HG02642 (cell line): ENCODE results near the gene LRRK1.

ENCODE experiments used
- ATAC-seq: cut with Tn5 transposase; IDR thresholded peaks from one replicate; pipeline ENCODE4 v1.9.1; 2021; ENCODE audit warnings: mild to moderate bottlenecking; ENCODE audit not compliant: unreplicated experiment, poor library complexity

Gene LRRK1

DNA sequence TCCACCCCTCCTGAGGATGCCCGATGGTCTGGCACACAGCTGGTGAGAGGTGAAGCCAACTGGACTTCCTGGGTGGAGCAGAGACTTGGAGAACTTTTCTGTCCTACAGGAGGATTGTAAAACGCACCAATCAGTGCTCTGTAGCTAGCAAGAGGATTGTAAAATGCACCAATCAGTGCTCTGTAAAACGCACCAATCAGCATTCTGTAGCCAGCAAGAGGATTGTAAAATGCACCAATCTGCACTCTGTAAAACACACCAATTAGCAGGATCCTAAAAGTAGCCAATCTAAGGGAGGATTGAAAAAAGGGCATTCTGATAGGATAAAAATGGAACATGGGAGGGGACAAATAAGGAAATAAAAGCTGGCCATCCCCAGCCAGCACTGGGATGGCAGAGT, 182.5 kb downstream of the LRRK1 start:
- no peak for ATAC-seq

GRCh38 chr15:101102746-101103145, 183.6 kb downstream of the LRRK1 start:
- no peak for ATAC-seq

- no peak for ATAC-seq
Measured at GRCh38 chr15:101103598-101103997, 184.4 kb downstream of the LRRK1 start.

DNA sequence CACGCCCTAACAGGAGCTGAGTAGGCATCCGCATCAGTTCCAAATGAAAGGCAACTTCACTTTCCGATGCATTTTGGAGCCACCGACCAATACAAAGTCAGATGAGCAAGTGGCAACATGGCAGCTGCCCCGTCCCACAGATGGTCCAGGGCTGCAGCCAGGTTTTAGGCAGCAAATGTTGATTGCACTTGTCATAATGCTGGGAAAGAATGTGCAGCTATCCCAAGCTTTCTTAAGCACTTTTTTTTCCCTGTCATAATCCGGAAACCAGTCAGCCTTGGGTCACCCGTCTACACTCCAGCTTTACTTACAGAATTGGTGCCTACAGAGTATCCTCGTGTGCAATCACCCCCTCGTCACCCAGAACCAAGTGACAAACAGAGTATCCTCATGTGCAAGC, 185.0 kb downstream of the LRRK1 start:
- no peak for ATAC-seq

- no peak for ATAC-seq
Measured at GRCh38 chr15:101105059-101105891, 186.1 kb downstream of the LRRK1 start.

DNA sequence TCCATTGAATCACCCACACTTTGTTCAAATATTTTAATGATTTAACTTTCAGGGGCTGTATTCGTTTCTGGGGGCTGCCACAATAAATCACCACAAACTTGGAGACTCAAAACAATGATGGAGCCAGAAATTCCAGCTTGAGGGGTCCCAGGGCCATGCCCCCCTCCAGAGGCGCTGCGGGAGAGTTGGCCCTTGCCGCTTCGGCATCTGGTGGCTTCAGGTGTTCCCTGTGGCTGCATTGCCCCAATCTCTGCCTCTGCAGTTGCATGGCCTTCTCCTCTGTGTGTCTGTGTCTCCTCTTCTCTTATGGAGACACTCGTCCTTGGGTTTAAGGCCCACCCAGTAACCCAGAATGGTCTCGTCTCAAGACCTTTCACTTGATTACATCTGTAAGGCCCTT, 187.9 kb downstream of the LRRK1 start:
- no peak for ATAC-seq

GRCh38 chr15:101107625-101108460, 188.7 kb downstream of the LRRK1 start:
- no peak for ATAC-seq

DNA sequence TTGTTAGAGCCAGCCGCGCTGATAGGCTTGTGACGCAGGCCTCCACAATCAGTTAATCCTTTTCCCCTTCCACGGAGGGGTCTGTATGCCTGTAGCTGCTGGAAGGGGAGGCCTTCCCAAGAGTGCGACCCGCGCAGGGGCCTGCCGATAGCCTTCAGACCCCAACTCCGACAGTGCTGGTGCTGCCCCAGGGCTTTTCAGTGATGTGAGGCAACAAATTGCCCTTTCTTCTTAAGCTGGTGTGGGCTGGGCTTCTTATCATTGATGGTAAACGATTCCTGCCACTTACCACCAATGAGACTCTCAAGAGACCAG, 189.3 kb downstream of the LRRK1 start:
- ATAC-seq: no peak

GRCh38 chr15:101108791-101109190, 189.6 kb downstream of the LRRK1 start:
- no peak for ATAC-seq

DNA sequence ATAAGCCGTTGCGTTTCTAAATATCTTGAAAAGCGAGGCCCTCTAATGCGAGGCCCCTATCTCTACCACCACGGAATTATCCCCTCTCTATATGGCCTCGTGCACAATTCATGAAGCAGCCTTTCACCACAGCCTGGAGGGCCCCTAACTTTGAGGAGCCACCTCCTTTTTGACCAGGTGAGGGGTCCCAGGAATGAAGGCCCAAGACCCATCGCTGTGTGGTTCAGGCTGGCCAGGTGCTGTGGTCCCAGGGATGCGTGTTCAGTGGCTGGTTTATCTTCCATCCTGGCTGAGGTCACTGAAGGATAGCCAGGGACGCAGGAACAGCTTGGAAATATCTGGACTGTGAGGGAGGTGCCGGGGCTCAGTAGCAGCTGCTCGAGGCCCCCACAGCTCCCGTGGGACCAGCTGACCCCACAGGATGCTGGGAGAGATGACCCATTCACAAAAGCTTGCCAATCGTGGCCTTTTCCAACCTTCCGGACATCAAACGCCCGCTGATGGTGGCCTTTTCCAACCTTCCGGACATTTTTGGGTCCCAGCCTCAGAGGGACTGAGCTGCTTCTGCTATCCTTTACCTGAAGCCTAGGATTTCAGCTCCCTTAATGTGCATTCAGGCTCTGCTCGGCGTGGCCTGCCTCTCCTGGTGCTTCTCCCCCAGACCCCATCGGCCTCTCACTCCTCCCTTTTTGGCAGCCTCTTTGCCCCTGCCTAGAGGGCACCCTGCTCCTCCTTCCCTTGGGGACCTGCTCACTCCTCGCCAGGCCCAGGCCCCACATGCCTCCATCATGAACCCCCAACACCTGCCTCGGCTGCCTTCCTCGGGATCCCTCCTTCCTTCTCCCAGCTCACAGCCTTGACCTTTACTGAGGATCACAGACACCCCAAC, 191.8 kb downstream of the LRRK1 start:
- no peak for ATAC-seq

- no peak for ATAC-seq
Measured at GRCh38 chr15:101111570-101112262, 192.6 kb downstream of the LRRK1 start.

DNA sequence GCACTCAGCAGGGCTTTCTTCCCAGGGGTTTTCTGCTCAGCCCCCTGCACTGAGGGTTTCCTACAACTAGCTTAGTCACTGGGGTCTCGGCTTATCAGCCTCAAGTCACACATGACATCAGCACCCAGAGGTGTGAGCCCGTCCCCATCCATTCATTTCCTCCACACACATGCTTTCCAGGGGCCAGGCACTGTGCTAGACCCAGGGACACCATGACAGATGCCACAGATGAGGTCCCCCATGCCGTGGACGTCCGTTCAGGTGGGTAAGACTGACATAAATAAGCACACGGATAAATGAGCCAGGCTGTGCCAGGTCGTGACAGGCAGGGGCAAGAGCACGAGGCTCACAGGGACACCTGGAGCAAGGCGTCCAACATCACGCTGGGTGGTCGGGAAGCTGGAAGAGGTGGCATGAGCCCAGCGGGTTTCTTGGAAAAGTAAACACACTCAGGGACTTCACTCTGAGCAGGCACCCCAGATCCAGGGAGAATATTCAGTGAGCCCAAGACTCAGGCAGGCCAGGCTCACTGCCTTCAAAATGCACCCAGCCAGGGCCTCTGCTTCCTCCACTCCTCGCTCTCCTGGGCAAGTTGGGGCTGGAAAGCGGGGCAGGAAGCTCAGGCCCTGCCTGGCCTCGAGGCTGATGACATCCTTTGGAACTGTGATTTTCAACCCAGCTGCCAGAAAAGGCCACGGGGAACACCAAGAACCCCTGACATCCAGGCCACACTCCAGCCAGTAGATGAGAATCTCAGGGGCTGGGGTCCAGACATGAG, 193.4 kb downstream of the LRRK1 start:
- ATAC-seq: no peak

GRCh38 chr15:101113114-101114005, 194.2 kb downstream of the LRRK1 start:
- no peak for ATAC-seq

GRCh38 chr15:101114166-101114565, 195.0 kb downstream of the LRRK1 start:
- no peak for ATAC-seq

GRCh38 chr15:101114610-101115009, 195.5 kb downstream of the LRRK1 start:
- no peak for ATAC-seq

DNA sequence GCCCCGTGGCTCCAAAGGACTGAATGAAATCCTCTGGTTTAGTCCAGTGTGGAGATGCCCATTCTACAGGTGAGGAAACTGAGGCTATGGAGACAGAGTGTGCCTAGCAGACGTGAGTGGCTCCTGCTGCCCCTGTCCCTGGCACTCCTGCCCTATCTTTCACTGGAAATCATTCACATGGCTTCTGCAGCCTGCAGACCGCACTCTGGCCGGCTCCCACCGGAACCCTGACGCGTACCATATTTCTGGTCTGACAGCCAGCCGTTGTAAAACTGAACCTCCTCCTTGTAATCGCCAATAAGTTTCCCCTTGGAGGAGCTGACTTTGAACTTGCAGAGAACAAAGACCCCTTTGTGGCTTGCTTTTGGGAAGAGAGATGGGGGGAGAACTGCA, 196.2 kb downstream of the LRRK1 start:
- ATAC-seq: no peak

- no peak for ATAC-seq
Measured at GRCh38 chr15:101115786-101116680, 196.9 kb downstream of the LRRK1 start.

GRCh38 chr15:101116681-101116976, 197.5 kb downstream of the LRRK1 start:
- ATAC-seq: no peak
